Type B pancreatic cell (in vitro differentiated cells): ENCODE measurements around the gene HSPA8. TPM values are rescaled to one million over a fixed set of nuclear protein-coding genes. Genes with fewer than 3 reads are reported as not detected.
A peak's percentile ranks its signal among the peaks of the same experiment; 100 is the strongest.
"Not testable (repeated sequence)": the region's sequence is repeated elsewhere in the genome, so short reads cannot be mapped to it uniquely, and the experiment has no call there.

Experiments
- DNase-seq: peaks from one replicate; pipeline ENCODE4 v3.0.0; 2021; ENCODE audit warnings: mixed read lengths; ENCODE audit not compliant: unreplicated experiment; ENCODE audit errors: extremely low spot score
- H3K27ac Mint-ChIP-seq: 2 replicates; pipeline ENCODE4 v1.8.0; 2021; ENCODE audit warnings: mild to moderate bottlenecking, mixed read lengths
- H3K27me3 Mint-ChIP-seq: 2 replicates; pipeline ENCODE4 v1.8.0; 2021; ENCODE audit warnings: mixed read lengths
- H3K36me3 Mint-ChIP-seq: 2 replicates; pipeline ENCODE4 v1.8.0; 2021; ENCODE audit warnings: mixed read lengths
- H3K4me1 Mint-ChIP-seq: one replicate; pipeline ENCODE4 v1.8.0; 2021; ENCODE audit warnings: mixed read lengths; ENCODE audit not compliant: unreplicated experiment
- H3K4me3 Mint-ChIP-seq: 2 replicates; pipeline ENCODE4 v1.8.0; 2021; ENCODE audit warnings: mild to moderate bottlenecking, mixed read lengths
- H3K9me3 Mint-ChIP-seq: 2 replicates; pipeline ENCODE4 v1.8.0; 2021; ENCODE audit warnings: mixed read lengths
- total RNA-seq: library from RNA; stranded (reverse); gene quantifications from 2 replicates; pipeline ENCODE4 v1.2.1, GENCODE V29; 2021; ENCODE audit warnings: low replicate concordance
- TF ChIP-seq, protein P1 (sequence below): fragments of 200-600 bp; sonication (generic); conservative IDR thresholded peaks from 2 replicates; pipeline ENCODE4 v1.5.0; 2021; ENCODE audit warnings: antibody characterized with exemption, mild to moderate bottlenecking

The HSPA8 gene
- total RNA-seq, 1 donor from 2014 or later = 1,213 TPM

DNA sequence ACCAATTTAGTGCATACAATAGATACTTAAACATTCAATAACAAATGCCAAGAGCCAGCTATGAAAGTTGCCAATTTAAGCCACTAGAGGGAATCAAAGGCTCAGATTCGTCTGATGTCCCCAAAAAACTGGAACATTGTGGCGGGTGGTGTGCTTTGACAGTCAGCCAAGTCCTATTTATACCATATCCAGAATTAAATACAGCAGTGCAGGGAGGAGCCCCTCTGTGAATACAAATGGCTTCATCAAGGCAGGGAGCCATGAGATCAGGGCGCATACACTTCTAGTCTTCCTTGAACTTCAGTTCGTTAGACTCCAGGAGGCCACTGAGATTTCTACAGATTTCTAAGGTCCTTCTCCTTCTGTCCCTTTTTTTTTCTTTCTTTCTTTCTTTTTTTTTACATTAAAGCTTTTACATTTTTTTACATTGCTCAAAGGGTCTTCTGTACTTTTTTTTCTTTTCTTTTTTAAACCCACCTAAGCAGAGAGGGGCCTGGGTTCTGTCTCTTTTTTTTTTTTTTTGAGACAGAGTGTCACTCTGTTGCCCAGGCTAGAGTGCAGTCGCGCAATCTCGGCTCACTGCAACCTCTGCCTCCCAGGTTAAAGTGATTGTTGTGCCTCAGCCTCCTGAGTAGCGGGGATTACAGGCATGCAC is 41.5 kb upstream of the HSPA8 start:
- Mint-ChIP-seq H3K4me1 (peaks cover 11% of the 10 kb centered on the region), H3K9me3 (no peaks in the 10 kb centered on the region), H3K36me3 (no peaks in the 10 kb centered on the region), H3K27me3 (no peaks in the 10 kb centered on the region), H3K27ac (no peak overlapping the region), H3K4me3 (no peak overlapping the region)
- DNase-seq = no peak
- TF ChIP-seq, protein P1, sequence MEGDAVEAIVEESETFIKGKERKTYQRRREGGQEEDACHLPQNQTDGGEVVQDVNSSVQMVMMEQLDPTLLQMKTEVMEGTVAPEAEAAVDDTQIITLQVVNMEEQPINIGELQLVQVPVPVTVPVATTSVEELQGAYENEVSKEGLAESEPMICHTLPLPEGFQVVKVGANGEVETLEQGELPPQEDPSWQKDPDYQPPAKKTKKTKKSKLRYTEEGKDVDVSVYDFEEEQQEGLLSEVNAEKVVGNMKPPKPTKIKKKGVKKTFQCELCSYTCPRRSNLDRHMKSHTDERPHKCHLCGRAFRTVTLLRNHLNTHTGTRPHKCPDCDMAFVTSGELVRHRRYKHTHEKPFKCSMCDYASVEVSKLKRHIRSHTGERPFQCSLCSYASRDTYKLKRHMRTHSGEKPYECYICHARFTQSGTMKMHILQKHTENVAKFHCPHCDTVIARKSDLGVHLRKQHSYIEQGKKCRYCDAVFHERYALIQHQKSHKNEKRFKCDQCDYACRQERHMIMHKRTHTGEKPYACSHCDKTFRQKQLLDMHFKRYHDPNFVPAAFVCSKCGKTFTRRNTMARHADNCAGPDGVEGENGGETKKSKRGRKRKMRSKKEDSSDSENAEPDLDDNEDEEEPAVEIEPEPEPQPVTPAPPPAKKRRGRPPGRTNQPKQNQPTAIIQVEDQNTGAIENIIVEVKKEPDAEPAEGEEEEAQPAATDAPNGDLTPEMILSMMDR = peak; percentile 80

DNA sequence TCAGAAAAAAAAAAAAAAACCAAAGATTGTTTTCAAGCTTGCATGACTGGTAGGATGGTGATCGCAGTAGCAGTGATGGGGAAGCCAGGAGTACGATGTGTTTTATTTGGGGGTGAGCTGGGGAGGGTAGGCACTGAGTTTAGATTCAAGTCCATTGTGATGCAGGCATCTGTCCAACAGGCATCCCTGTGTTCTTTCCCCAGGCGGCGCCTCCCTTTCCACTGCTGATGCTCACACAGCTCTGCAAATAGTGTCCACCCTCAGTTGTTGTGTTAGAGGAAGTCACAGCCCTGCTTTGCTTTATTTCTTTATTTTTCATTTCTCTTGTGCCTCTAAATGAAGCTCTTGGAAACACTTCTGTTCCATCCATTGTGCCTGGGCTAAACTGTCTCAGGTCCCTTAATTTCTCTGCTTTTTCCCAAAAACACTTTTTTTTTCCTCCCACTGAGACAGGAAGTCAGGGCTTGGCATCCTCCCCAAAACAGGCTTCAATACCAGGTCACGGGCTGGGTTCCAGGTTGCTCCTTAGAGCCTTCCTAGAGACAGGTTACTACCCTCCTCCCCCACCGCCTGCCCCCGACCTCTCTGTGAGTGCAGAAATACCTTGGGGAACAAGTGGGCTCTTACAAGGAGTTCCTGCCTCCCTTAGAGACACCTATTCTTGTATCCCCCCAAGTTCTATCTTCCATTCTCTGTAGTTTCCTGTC is 38.6 kb upstream of the HSPA8 start:
- TF ChIP-seq, protein P1 = no peak
- H3K4me3 Mint-ChIP-seq = no peak overlapping the region
- peaks cover 6% of the 10 kb centered on the region for H3K4me1 Mint-ChIP-seq
- no peak overlapping the region for H3K27ac Mint-ChIP-seq
- no peaks in the 10 kb centered on the region for H3K9me3 Mint-ChIP-seq
- no peak for DNase-seq
- H3K36me3 Mint-ChIP-seq = peaks cover 6% of the 10 kb centered on the region
- H3K27me3 Mint-ChIP-seq = no peaks in the 10 kb centered on the region

DNA sequence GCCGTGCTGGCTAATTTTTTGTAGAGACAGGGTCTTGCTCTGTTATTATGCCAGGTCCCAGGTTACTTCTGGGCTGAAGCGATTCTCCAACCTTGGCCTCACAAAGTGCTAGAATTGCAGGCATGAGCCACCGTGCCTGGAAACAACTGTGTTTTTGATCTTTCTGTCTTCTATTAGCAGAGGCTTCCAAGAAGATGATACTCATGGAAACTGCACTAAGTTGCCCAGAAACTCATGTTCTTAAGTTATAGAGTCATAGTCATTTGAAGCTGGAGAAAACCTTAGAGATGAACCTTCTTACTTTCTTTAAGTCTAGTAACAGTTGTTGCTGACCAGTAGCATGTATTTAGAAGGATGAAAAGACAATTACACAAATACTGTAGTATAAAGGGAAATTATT is 37.1 kb upstream of the HSPA8 start:
- H3K27ac Mint-ChIP-seq = no peak overlapping the region
- peaks cover 6% of the 10 kb centered on the region for H3K36me3 Mint-ChIP-seq
- H3K9me3 Mint-ChIP-seq = no peaks in the 10 kb centered on the region
- H3K27me3 Mint-ChIP-seq = no peaks in the 10 kb centered on the region
- TF ChIP-seq, protein P1 = no peak
- peaks cover 6% of the 10 kb centered on the region for H3K4me1 Mint-ChIP-seq
- no peak overlapping the region for H3K4me3 Mint-ChIP-seq
- DNase-seq = no peak

DNA sequence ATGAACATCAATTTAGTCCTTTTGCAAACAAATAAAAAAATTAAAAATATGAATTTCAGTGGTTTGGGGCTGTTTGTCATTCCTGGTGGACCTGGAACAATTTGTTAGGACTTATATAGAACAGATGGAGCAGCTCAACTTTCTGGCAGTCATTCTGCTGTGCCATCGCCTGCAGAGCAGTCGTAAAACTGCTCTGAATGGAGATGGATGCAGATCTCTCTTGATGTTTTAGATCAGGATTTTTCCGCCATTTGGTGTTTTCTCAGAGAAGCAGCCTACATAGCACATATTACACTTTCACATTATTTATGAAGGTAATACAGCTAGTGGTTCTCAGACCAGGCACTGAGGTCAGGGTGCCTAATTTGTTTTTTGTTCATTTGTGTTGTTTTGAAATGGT is 31.8 kb upstream of the HSPA8 start:
- peaks cover 16% of the 10 kb centered on the region for H3K4me1 Mint-ChIP-seq
- H3K4me3 Mint-ChIP-seq = no peak overlapping the region
- peaks cover 6% of the 10 kb centered on the region for H3K36me3 Mint-ChIP-seq
- TF ChIP-seq, protein P1 = no peak
- H3K27me3 Mint-ChIP-seq = no peaks in the 10 kb centered on the region
- no peaks in the 10 kb centered on the region for H3K9me3 Mint-ChIP-seq
- H3K27ac Mint-ChIP-seq = no peak overlapping the region
- DNase-seq = no peak

DNA sequence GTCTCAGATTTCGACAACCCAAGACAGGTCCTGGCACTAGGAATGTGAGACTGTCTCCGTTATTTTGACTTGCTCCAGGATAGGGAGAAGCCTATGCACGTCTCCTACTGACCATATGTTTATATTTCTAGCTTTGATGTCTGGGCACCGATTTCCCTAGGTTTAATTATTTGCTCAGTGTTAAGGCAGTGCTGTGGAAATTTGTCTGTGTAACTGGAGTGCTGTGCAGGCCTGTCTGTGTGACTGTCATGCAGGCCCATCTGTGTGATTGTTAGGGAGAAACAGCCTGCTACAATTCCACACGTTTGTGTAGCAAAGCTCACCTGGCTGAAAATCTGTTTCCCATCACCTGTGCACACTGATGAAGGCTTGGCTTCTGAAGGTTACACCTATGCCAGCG is 29.6 kb upstream of the HSPA8 start:
- no peak overlapping the region for H3K27ac Mint-ChIP-seq
- no peak for DNase-seq
- no peaks in the 10 kb centered on the region for H3K9me3 Mint-ChIP-seq
- no peaks in the 10 kb centered on the region for H3K36me3 Mint-ChIP-seq
- TF ChIP-seq, protein P1 = no peak
- no peaks in the 10 kb centered on the region for H3K27me3 Mint-ChIP-seq
- H3K4me3 Mint-ChIP-seq = no peak overlapping the region
- H3K4me1 Mint-ChIP-seq = peaks cover 16% of the 10 kb centered on the region

DNA sequence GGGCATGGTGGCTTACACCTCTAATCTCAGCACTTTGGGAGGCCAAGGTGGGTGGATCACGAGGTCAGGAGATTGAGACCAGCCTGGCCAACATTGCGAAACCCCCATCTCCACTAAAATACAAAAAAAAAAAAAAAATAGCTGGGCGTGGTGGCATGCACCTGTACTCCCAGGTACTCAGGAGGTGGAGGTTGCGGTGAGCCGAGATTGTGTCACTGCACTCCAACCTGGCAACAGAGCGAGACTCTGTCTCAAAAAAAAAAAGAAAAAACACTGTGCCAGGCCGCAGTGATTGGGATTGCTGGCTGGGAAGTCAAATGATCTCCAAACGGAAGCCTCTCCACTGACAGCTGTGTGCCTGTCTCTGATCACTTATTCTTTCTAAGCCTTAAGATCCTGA is 28.2 kb upstream of the HSPA8 start:
- H3K36me3 Mint-ChIP-seq, DNase-seq, H3K27me3 Mint-ChIP-seq, H3K4me3 Mint-ChIP-seq, H3K9me3 Mint-ChIP-seq: not testable (repeated sequence)
- Mint-ChIP-seq H3K4me1 (peaks cover 16% of the 10 kb centered on the region), H3K27ac (peak overlapping the region; percentile 21)

DNA sequence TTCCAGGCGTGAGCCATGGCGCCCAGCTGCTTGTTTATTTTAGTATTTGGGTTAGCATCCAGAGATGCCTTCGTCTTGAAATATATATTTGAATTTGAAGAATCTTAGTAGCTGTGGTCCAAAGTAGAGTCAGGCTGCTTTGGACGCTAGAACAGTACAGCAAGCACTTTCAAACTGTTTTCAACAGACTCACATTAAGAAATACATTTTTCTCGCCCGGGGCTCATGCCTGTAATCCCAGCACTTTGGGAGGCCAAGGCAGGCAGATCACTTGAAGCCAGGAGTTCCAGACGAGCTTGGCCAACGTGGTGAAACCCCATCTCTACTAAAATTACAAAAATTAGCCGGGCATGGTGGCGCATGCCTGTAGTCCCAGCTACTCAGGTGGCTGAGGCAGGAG is 27.0 kb upstream of the HSPA8 start:
- H3K9me3 Mint-ChIP-seq, H3K27ac Mint-ChIP-seq, H3K36me3 Mint-ChIP-seq, H3K27me3 Mint-ChIP-seq, DNase-seq, H3K4me3 Mint-ChIP-seq: not testable (repeated sequence)
- peaks cover 17% of the 10 kb centered on the region for H3K4me1 Mint-ChIP-seq

DNA sequence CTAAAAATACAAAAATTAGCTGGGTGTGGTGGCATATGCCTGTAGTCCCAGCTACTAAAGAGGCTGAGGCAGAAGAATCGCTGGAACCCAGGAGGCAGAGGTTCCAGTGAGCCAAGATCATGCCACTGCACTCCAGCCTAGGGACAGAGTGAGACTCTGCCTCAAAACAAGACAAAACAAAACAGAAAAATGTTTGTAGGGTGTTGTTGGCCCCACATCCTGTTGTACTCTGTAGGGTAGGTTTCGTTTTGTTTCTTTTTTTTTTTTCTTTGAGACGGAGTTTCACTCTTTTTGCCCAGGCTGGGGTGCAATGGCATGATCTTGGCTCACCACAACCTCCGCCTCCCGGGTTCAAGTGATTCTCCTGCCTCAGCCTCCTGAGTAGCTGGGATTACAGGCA is 25.7 kb upstream of the HSPA8 start:
- not testable (repeated sequence) for H3K27me3 Mint-ChIP-seq

More for the DNA sequence above, 25.7 kb upstream of the HSPA8 start:
- not testable (repeated sequence) for H3K27ac Mint-ChIP-seq, H3K36me3 Mint-ChIP-seq, H3K9me3 Mint-ChIP-seq, H3K4me3 Mint-ChIP-seq, DNase-seq
- peaks cover 27% of the 10 kb centered on the region for H3K4me1 Mint-ChIP-seq
